Measurements from ENCODE around the gene OSBP2. TPM values are rescaled to one million over a fixed set of nuclear protein-coding genes. Genes with fewer than 3 reads are reported as not detected.

OSBP2 gene
- total RNA-seq, 1 donor: 11.1 TPM

DNA sequence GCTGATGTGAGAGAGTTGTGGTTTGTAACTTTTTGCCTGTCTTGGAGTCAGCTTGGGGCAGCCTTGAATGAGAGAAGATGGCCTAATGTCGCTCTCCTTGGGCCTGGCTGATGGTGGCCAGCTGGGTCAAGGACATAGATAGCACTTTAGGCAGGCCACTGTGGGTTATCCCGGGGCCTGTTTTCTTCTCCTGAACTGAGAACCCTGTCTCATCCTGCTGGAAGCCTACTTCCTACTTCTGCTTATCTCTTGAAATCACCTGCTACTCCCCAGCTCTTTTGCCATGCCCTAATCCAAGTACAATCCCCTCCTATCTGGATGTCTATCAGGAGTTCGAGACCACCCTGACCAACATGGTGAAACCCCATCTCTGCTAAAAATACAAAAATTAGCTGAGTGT is 49.5 kb downstream of the OSBP2 start:
- no peak for DNase-seq (ENCODE audit: low read depth)
- TF ChIP-seq, protein P1, sequence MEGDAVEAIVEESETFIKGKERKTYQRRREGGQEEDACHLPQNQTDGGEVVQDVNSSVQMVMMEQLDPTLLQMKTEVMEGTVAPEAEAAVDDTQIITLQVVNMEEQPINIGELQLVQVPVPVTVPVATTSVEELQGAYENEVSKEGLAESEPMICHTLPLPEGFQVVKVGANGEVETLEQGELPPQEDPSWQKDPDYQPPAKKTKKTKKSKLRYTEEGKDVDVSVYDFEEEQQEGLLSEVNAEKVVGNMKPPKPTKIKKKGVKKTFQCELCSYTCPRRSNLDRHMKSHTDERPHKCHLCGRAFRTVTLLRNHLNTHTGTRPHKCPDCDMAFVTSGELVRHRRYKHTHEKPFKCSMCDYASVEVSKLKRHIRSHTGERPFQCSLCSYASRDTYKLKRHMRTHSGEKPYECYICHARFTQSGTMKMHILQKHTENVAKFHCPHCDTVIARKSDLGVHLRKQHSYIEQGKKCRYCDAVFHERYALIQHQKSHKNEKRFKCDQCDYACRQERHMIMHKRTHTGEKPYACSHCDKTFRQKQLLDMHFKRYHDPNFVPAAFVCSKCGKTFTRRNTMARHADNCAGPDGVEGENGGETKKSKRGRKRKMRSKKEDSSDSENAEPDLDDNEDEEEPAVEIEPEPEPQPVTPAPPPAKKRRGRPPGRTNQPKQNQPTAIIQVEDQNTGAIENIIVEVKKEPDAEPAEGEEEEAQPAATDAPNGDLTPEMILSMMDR (IDR thresholded peaks at IDR 0.05; ENCODE audit: insufficient read depth, low read length): no peak

GRCh38 chr22:30747493-30747892 is 52.8 kb downstream of the OSBP2 start:
- TF ChIP-seq, protein P1 (IDR thresholded peaks at IDR 0.05; ENCODE audit: insufficient read depth, low read length): no peak
- no peak overlapping the region for H3K4me3 ChIP-seq (ENCODE audit: low read depth, low read length)
- DNase-seq (ENCODE audit: low read depth): no peak

More for the DNA sequence above, 49.5 kb downstream of the OSBP2 start:
- no peak overlapping the region for H3K4me3 ChIP-seq (ENCODE audit: low read depth, low read length)

DNA sequence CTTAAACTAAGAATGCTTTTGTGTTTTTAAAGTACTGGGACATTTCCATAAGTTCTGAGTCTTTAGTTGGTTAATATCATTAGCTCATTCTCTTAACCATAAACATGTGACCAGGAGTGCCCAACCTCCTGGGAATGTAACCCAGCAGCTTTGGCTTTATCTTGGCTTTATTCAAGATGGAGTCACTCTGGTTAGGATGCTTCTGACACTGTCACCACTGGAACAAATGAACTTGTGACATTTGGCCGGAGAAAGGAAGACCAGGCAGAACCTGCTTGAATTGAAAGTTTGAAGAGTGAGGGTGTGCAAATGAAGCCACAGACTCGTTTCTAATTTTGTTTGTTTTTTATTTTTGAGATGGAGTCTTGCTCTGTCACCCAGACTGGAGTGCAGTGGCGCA is 54.6 kb downstream of the OSBP2 start:
- TF ChIP-seq, protein P1 (IDR thresholded peaks at IDR 0.05; ENCODE audit: insufficient read depth, low read length): no peak
- DNase-seq (ENCODE audit: low read depth): no peak
- no peak overlapping the region for H3K4me3 ChIP-seq (ENCODE audit: low read depth, low read length)

DNA sequence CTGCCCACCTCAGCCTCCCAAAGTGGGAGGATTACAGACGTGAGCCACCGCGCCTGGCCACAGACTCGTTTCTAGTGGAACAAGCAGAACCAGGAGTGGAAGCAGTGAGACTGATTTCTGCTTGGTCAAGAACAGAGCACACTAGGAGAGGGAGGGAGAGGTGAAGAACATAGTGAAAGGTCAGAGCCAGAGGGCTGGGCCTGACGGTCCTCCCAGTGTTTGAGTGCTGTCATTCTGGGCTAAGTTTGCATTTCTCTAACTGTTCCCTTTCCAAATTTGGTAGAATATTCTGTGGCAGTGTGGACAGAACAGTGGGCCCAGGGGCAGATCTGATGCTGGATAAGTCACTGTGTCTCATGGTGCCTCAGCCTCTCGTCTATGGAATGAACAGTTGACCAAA is 55.2 kb downstream of the OSBP2 start:
- no peak for DNase-seq (ENCODE audit: low read depth)
- TF ChIP-seq, protein P1 (IDR thresholded peaks at IDR 0.05; ENCODE audit: insufficient read depth, low read length): no peak

GRCh38 chr22:30751529-30751928 is 56.9 kb downstream of the OSBP2 start:
- no peak overlapping the region for H3K4me3 ChIP-seq (ENCODE audit: low read depth, low read length)
- DNase-seq (ENCODE audit: low read depth): no peak
- TF ChIP-seq, protein P1 (IDR thresholded peaks at IDR 0.05; ENCODE audit: insufficient read depth, low read length): no peak

More for the DNA sequence above, 55.2 kb downstream of the OSBP2 start:
- no peak overlapping the region for H3K4me3 ChIP-seq (ENCODE audit: low read depth, low read length)

DNA sequence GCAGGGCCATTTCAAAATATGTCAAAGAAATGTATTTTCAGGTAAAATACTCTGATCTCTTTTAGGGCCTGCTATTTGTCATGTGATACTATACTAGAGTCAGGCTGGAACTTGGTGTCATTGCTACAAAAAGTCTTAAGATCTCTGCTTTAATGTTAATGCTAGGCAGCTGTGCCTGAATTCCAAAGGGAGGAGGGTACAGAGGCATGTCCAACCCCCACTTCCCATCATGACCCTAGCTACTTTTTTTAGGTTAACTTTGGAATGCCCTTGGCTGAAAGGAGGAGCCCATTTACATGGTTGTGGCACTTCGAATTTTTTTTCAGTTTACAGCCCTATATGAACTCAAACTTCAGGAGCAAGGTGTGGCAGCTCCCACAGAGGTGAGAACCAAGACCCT is 58.1 kb downstream of the OSBP2 start:
- no peak for DNase-seq (ENCODE audit: low read depth)
- H3K4me3 ChIP-seq (ENCODE audit: low read depth, low read length): no peak overlapping the region
- TF ChIP-seq, protein P1 (IDR thresholded peaks at IDR 0.05; ENCODE audit: insufficient read depth, low read length): no peak

- DNase-seq (ENCODE audit: low read depth): no peak
- H3K4me3 ChIP-seq (ENCODE audit: low read depth, low read length): no peak overlapping the region
- TF ChIP-seq, protein P1 (IDR thresholded peaks at IDR 0.05; ENCODE audit: insufficient read depth, low read length): no peak
These were observed 59.0 kb downstream of the OSBP2 start for GRCh38 chr22:30753701-30754100.
